ENCODE results near the gene HPSE2. TPM values are rescaled to one million over a fixed set of nuclear protein-coding genes. Genes with fewer than 3 reads are reported as not detected.

The HPSE2 gene
- total RNA-seq, 1 donor from 2014 or later: not detected

- H3K27me3 ChIP-seq: no peaks in the 10 kb centered on the region
- TF ChIP-seq CTCF (IDR thresholded peaks at IDR 0.05): no peak
- no peaks in the 10 kb centered on the region for H3K4me1 ChIP-seq
- DNase-seq (ENCODE audit: low spot score in 2 of 2): no peak
- H3K9me3 ChIP-seq: no peaks in the 10 kb centered on the region
- H3K4me3 ChIP-seq: no peak overlapping the region
- H3K36me3 ChIP-seq: no peaks in the 10 kb centered on the region
- H3K27ac ChIP-seq: no peak overlapping the region
- intact Hi-C loops (cut with DNase I): no loop called here
Measured at GRCh38 chr10:98577168-98577567, 658.5 kb downstream of the HPSE2 start.

DNA sequence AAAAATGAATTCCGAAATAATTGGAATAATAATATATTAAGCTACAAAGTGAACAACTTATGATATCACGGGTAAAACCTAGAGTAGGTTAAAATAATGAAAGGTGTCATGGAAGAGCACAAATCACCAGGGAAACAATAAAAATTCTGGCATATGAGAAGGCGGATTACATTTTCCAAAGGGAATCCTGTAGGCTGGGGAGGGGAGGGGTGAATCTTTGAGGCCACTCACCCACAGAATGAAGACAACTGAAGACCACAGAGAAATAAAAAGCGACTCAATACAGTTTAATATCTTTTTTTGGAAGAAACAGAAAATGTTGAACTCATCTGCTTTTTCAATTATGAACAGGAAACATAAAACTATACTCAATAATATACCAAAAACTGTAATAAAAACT lies 659.6 kb downstream of the HPSE2 start:
- no peaks in the 10 kb centered on the region for H3K9me3 ChIP-seq
- no peaks in the 10 kb centered on the region for H3K27me3 ChIP-seq
- TF ChIP-seq CTCF (IDR thresholded peaks at IDR 0.05): no peak
- H3K4me1 ChIP-seq: no peaks in the 10 kb centered on the region
- DNase-seq (ENCODE audit: low spot score in 2 of 2): no peak
- H3K36me3 ChIP-seq: no peaks in the 10 kb centered on the region
- no peak overlapping the region for H3K4me3 ChIP-seq
- intact Hi-C loops (cut with DNase I): no loop called here
- H3K27ac ChIP-seq: no peak overlapping the region

DNA sequence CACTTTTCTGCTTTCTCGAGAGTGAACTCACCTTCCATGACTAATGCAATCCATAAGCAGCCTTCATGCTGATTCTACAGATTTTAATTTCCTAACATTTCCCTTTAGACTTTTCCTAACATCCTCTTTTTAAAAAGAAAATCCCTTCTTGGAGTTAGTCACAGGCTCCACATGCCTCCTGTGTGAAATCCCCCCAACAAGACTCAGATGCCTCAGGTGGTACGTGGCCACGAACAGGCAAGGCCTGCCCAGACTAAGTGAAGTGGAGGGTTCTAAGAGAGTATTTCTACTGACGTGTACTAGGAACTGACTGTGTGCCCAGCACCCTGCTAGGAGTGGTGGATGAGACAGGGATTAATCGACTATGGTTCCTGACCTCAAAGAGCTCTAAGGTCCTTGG lies 663.1 kb downstream of the HPSE2 start:
- Histone ChIP-seq H3K27ac (no peak overlapping the region), H3K9me3 (no peaks in the 10 kb centered on the region), H3K36me3 (no peaks in the 10 kb centered on the region), H3K4me3 (no peak overlapping the region), H3K27me3 (no peaks in the 10 kb centered on the region), H3K4me1 (no peaks in the 10 kb centered on the region)
- intact Hi-C loops (cut with DNase I): no loop called here
- DNase-seq (ENCODE audit: low spot score in 2 of 2): no peak
- TF ChIP-seq CTCF (IDR thresholded peaks at IDR 0.05): no peak

DNA sequence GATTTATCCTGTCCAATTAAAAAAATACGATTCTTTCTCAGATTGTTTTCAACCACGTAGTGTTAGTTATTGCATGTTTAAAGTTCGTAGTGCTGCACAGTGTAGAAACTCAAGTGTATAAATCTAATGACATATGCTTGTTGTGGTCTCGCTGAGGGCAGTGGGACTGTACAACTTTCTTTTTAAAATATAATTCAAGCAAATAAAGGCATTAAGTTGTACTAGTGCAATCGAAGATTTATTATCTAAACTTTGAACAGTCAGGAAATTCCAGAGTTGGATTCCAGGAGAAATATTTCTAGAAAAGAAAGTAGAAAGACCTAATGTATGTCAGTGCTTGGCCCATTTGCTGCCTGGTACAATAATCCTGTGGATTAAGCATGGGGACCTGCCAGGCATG lies 664.8 kb downstream of the HPSE2 start:
- Histone ChIP-seq H3K27ac (no peak overlapping the region), H3K27me3 (no peaks in the 10 kb centered on the region), H3K4me3 (no peak overlapping the region), H3K9me3 (no peaks in the 10 kb centered on the region), H3K36me3 (no peaks in the 10 kb centered on the region), H3K4me1 (no peaks in the 10 kb centered on the region)
- no peak for TF ChIP-seq CTCF (IDR thresholded peaks at IDR 0.05)
- DNase-seq (ENCODE audit: low spot score in 2 of 2): no peak
- intact Hi-C loops (cut with DNase I): no loop called here

DNA sequence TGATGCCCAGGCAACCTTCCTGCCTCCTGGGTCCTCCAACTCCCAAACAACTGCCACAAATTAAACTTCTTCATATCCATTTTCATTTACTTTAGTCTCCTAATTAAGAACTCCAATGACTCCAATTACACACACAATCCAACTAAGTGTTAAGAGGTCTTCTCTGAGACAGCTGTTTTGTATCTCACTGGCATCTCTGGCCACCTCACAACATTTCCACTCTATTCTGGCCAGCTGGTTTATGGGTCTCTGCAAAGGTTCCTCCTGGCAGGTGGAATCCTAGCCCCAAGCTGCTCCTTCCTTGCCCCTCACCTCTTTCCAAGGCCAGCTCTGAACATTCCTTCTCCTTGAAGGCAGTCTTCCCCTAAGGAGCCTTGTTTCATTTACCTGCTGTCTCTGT lies 665.8 kb downstream of the HPSE2 start:
- H3K27ac ChIP-seq: no peak overlapping the region
- no peaks in the 10 kb centered on the region for H3K9me3 ChIP-seq
- TF ChIP-seq CTCF (IDR thresholded peaks at IDR 0.05): no peak
- H3K4me3 ChIP-seq: no peak overlapping the region
- H3K36me3 ChIP-seq: no peaks in the 10 kb centered on the region
- DNase-seq (ENCODE audit: low spot score in 2 of 2): no peak
- no peaks in the 10 kb centered on the region for H3K4me1 ChIP-seq
- no peaks in the 10 kb centered on the region for H3K27me3 ChIP-seq
- intact Hi-C loops (cut with DNase I): no loop called here

DNA sequence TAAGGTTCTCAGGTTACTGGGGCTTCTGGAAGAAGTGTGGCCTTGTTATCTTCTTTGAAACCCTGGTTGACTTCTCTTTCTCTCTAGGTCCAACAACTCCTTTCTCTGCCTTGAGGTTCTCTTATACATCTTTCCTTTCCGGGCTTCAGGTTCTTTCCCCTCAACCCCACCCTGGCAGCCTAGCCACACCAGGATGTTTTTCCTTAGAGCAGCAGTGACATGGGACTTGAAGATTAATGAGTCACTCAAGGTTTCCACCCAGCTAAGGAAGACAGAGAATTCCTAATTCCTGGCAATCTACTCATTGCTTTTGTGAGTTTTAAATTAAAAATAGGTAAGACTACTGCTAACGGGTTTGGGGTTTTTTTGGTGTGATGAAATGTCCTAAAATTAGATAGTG lies 667.1 kb downstream of the HPSE2 start:
- Histone ChIP-seq H3K27me3 (no peaks in the 10 kb centered on the region), H3K36me3 (no peaks in the 10 kb centered on the region), H3K9me3 (no peaks in the 10 kb centered on the region), H3K27ac (no peak overlapping the region), H3K4me1 (no peaks in the 10 kb centered on the region), H3K4me3 (no peak overlapping the region)
- intact Hi-C loops (cut with DNase I): no loop called here
- TF ChIP-seq CTCF (IDR thresholded peaks at IDR 0.05): no peak
- DNase-seq (ENCODE audit: low spot score in 2 of 2): no peak
